GM13976 (cell line): ENCODE data around the gene PTP4A2.

Source experiments
- DNase-seq: peaks from one replicate; pipeline ENCODE4 v3.0.0; 2012; ENCODE audit warnings: low spot score
- CTCF ChIP-seq: IDR thresholded peaks from 2 replicates; pipeline ENCODE4 v1.5.1; 2012; ENCODE audit warnings: borderline replicate concordance, mild to moderate bottlenecking; ENCODE audit not compliant: insufficient read depth; ENCODE audit errors: extremely low read depth, missing control alignments, control extremely low read depth
- in situ Hi-C: fragments of 300-500 bp; cut with MboI; formaldehyde crosslinking; loops from one replicate; pipeline ENCODE4 v1.12.0; 2022; ENCODE audit warnings: low sequenced_read_pairs, mixed read lengths, inconsistent platforms; ENCODE audit not compliant: unreplicated experiment

Gene PTP4A2

GRCh38 chr1:31980835-31981455 lies 42.8 kb upstream of the PTP4A2 start:
- TF ChIP-seq CTCF = no peak
- in situ Hi-C loops = no loop called here
- DNase-seq = no peak

- no peak for TF ChIP-seq CTCF
- no peak for DNase-seq
Observed at GRCh38 chr1:31978843-31979400, 40.8 kb upstream of the PTP4A2 start.

GRCh38 chr1:31977385-31978131 lies 39.4 kb upstream of the PTP4A2 start:
- TF ChIP-seq CTCF = peak; percentile 18
- DNase-seq = peak; percentile 50
- in situ Hi-C loops = no loop called here

More at GRCh38 chr1:31978843-31979400, 40.8 kb upstream of the PTP4A2 start:
- in situ Hi-C loops = no loop called here

GRCh38 chr1:31976401-31976800 lies 38.2 kb upstream of the PTP4A2 start:
- no peak for TF ChIP-seq CTCF
- DNase-seq = no peak
- in situ Hi-C loops = no loop called here

GRCh38 chr1:31970873-31971272 lies 32.7 kb upstream of the PTP4A2 start:
- in situ Hi-C loops = loop anchor here (25.0 kb wide), 1 partner anchor 309 kb away; no protein-coding TSS in a partner anchor
- no peak for TF ChIP-seq CTCF
- no peak for DNase-seq

GRCh38 chr1:31961536-31961935 lies 23.4 kb upstream of the PTP4A2 start:
- TF ChIP-seq CTCF = no peak
- in situ Hi-C loops = loop anchor here (25.0 kb wide), 1 partner anchor 299 kb away; no protein-coding TSS in a partner anchor
- no peak for DNase-seq
